GM10248 (cell line): ENCODE measurements around the gene LPIN2.

Source experiments
- CTCF ChIA-PET: fragments of 300-600 bp; sonication (Branson Sonifier 250); formaldehyde crosslinking; extraction: SDS; loops from one replicate; lab custom pipeline; 2021; ENCODE audit warnings: antibody characterized with exemption; lab: Yijun Ruan, JAX
- POLR2A ChIA-PET: fragments of 350-650 bp; sonication (Branson Sonifier 250); formaldehyde crosslinking; extraction: SDS; loops from one replicate; lab custom pipeline; 2020; ENCODE audit warnings: antibody characterized with exemption; lab: Yijun Ruan, JAX
- DNase-seq: peaks from one replicate; pipeline ENCODE4 v3.0.0; 2012; ENCODE audit errors: extremely low spot score
- CTCF ChIP-seq: IDR thresholded peaks from 2 replicates; pipeline ENCODE4 v1.5.1; 2012; ENCODE audit warnings: mild to moderate bottlenecking, low read depth; ENCODE audit errors: extremely low read depth, missing control alignments, control extremely low read depth

LPIN2 gene

GRCh38 chr18:3058328-3059191 lies 45.6 kb upstream of the LPIN2 start:
- ChIA-PET CTCF (no interaction called here), POLR2A (no interaction called here)
- TF ChIP-seq CTCF: no peak
- DNase-seq: no peak

GRCh38 chr18:3057526-3057925 lies 44.6 kb upstream of the LPIN2 start:
- DNase-seq: no peak
- CTCF ChIA-PET: interaction anchor here (1.5 kb wide), 2 partner anchors 9 to 12 kb away, joined by 3 to 4 read pairs; no protein-coding TSS in a partner anchor
- POLR2A ChIA-PET: no interaction called here
- no peak for TF ChIP-seq CTCF

- ChIA-PET CTCF (interaction anchor here (0.9 to 2.6 kb wide), 5 partner anchors 10 to 96 kb away, joined by 3 to 11 read pairs (median 4); no protein-coding TSS in a partner anchor), POLR2A (no interaction called here)
- TF ChIP-seq CTCF: no peak
- DNase-seq: no peak
These were observed 43.4 kb upstream of the LPIN2 start for GRCh38 chr18:3056311-3056710.

- ChIA-PET POLR2A (interaction anchor here (0.6 kb wide), 1 partner anchor 11 kb away, joined by 3 read pairs; no protein-coding TSS in a partner anchor), CTCF (interaction anchor here (0.9 to 2.6 kb wide), 3 partner anchors 17 to 96 kb away, joined by 4 to 11 read pairs (median 7); no protein-coding TSS in a partner anchor)
- no peak for TF ChIP-seq CTCF
- DNase-seq: no peak
These were observed 42.9 kb upstream of the LPIN2 start for GRCh38 chr18:3055816-3056215.

GRCh38 chr18:3055186-3055728 lies 42.3 kb upstream of the LPIN2 start:
- ChIA-PET CTCF (interaction anchor here (0.9 to 2.6 kb wide), 3 partner anchors 18 to 97 kb away, joined by 4 to 11 read pairs (median 7); no protein-coding TSS in a partner anchor), POLR2A (interaction anchor here (0.6 kb wide), 1 partner anchor 11 kb away, joined by 3 read pairs; no protein-coding TSS in a partner anchor)
- no peak for DNase-seq
- TF ChIP-seq CTCF: no peak

GRCh38 chr18:3054780-3055179 lies 41.8 kb upstream of the LPIN2 start:
- DNase-seq: no peak
- ChIA-PET POLR2A (no interaction called here), CTCF (interaction anchor here (1.5 to 2.6 kb wide), 2 partner anchors 74 to 97 kb away, joined by 7 to 11 read pairs; no protein-coding TSS in a partner anchor)
- TF ChIP-seq CTCF: no peak
